Glomerular visceral epithelial cell (primary cell): Measurements from ENCODE around the gene ADGRD1.

Experiments
- DNase-seq: peaks from one replicate; pipeline ENCODE4 v3.0.0-alpha.2; 2016; ENCODE audit errors: extremely low spot score

The ADGRD1 gene

GRCh38 chr12:131159660-131160059, 206.0 kb downstream of the ADGRD1 start:
- DNase-seq, result no peak

- no peak for DNase-seq
These were observed 208.4 kb downstream of the ADGRD1 start for GRCh38 chr12:131162113-131162512.

DNA sequence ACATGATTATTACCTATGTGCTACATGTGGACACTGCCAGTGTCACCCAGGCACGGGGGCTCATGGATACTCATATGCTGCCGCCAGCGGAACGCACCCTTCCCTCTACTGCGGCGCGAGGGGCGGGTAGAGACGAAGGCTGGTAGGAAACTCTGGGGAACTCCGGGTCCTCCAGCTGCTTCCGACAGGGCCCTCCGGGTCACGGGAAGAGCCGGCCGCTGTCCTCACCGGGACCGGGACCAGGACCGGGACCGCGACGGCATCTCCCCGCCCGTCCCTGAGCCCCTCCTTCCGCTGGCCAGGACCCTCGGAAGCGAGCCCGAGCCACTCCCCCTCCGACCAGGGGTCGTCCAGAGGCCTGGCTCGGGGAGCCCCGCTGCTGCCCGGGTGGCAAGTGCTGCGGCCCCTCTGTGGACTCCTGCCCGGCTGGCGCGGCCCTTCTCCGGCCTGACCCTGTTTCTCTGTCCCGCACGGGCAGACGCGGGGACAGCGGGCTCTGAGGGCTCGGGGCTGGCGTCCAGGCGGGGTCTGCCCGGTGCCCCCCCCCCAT, 209.6 kb downstream of the ADGRD1 start:
- no peak for DNase-seq

DNA sequence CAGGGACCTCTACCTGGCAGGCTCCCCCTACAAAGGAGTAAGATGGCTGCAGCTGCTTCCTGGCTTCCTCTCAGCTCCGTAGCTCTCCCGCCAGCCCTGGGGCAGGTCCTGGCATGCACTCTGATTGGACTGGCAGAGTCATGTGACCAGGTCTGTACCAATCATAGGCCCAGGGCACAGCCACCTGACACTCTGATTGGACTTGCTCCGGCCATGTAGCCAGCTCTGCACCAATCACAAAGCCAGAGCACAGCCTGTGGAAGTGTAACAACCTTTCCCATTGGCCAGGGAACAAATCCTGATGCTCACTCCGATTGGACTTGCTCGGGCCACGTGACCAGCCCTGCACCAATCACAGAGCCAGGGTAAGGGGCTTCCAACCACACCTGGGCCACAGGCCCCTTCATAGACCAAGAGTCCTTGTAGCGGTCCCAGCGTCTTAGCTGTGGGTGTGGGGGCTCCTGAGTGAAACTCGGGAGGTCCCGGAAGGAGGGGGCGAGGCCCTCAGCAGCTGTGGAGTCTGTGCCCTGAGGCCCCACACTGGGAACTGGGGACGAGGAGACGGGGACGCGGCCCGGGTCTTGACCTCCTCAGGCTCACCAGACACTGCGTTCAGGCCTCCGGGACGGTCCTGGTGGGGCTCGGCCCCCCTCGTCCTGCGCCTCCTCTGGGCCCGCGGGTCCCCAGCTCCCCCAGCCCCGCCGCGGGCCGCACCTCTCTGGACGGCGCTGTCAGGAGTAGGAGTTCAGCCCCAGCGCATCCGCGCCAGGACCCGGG, 210.6 kb downstream of the ADGRD1 start:
- no peak for DNase-seq

DNA sequence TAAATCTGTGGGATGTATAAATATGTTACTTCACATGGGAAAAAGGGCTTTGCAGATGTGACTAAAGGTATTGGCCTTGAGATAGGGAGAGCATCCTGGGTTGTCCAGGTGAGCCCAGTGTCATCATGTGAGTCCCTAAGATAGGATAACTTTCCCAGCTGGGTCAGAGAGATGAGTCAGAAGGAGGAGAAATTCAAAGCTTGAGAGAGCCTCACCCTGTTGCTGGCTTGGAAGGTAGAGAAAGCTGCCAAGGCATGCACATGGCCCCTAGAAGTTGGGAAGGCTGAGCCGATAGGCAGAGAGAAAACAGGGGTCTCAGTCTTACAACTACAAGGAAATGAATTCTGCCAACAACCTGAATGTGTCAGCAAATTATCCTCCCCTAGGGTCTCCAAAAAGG, 213.0 kb downstream of the ADGRD1 start:
- no peak for DNase-seq

GRCh38 chr12:131167334-131167733, 213.6 kb downstream of the ADGRD1 start:
- no peak for DNase-seq

DNA sequence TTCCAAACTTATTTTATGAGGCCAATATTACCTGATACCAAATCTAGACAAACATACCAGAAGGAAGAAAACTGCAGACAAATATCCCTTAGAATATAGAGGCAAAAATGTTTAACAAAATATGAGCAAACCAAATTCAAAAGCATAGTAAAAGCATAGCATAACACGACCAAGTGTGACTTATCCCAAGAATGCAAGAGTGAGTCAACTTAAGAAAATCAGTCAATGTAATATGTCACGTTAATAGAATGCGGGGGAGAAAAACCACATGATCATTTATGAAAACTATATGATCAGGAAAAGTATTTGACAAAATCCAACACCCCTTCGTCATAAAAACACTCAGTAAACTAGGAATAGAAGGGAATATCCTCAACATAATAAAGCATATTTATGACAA, 217.3 kb downstream of the ADGRD1 start:
- no peak for DNase-seq

- no peak for DNase-seq
These were observed 221.2 kb downstream of the ADGRD1 start for GRCh38 chr12:131174901-131175300.

DNA sequence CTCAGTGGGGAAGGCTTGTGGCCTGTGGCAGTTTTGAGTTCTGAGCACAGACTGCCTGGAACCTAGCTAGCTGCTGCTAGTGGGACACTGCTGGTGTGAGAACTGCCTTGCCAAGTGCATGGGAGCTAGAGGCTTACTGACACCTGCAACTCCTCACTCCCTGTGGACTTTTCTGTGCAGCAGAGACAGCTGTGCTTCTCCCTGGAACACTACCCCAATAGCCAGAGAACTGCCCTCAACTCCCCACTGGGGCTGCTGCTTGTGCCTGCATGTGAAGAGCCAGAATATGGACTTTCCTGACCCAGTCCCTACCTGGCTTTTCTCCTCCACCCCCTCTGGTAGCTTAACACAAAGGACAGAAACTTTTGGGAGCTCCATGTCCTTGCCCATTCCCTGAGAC, 222.6 kb downstream of the ADGRD1 start:
- no peak for DNase-seq

DNA sequence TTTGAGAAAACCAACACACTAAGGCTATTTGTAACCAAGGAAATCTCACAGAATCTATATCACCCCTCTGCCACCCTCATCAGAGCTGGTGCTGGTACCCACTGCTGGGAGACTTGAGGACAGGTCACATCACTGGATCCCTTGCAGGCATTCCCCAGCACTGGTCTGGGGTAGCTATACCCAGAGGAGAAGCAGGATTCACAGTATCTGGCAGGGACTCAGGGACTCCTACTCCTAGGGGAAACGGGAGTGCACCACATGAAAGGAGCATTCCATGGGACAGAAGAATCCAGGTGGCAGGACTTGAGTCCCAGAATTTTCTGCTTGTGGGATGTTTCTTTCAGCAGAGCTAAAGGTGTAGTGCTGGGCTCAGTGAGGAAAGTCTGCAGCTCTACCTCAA, 223.2 kb downstream of the ADGRD1 start:
- DNase-seq, result no peak

DNA sequence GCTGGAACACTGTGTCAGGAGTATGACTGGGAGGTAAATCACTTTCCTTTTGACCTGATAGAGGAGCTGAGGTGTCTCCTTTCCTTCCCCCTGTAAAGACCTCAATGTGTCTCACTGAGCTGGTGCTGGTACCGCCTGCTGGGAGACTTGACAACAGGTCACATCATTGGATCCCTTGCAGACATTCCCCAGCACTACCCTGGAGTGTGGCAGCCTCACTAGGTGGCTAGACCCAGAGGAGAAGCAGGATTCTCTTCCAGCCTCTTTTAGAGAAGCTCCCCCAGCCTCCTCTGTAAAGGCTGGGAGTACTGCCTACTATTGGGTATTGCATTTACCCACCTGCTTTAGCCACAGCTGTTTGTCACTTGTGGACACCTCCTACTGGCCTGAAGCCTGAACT, 223.9 kb downstream of the ADGRD1 start:
- no peak for DNase-seq

- no peak for DNase-seq
These were observed 233.9 kb downstream of the ADGRD1 start for GRCh38 chr12:131187602-131188001.

DNA sequence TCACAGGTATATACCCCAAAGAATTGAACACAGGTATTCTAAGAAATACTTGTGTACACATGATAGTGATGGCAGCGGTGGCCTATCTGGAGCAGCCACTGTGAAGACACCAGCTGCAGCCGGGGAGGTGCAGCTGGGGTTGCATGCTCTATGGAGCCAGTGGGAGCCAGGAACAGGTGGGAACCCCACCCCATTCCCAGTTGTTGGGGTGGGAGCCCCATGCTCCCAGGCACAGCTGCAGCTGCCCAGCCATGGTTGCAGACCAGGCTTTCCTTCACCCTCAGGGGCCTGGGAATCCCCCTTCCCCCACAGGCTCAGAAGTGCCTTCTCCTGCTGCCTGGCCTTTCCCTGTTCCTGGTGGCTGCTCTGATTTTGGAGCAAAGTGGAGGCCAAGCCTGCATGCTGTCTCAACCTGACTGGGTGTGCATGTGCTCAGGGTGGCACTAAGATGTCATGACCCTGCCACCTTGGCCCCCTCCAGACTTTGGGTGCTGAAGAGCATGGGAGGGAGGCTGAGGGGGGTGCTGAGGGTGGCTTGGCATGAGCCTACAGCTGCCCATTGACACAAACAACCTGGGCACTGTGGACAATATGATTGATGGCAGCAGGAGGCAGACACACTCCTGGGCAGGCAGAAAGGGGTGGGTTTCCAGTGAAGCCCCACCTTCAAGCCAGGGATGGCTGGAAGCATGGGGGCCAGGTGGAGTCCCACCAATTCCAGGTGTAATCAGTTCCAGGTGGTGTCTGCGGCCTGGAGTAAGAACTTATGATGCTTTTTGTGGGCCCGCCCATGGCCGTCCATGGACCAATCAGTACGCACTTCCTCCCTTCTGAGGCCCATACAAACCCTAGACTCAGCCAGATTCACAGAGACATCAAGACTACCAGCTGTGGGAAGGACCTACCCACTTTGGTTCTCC, 234.7 kb downstream of the ADGRD1 start:
- no peak for DNase-seq

DNA sequence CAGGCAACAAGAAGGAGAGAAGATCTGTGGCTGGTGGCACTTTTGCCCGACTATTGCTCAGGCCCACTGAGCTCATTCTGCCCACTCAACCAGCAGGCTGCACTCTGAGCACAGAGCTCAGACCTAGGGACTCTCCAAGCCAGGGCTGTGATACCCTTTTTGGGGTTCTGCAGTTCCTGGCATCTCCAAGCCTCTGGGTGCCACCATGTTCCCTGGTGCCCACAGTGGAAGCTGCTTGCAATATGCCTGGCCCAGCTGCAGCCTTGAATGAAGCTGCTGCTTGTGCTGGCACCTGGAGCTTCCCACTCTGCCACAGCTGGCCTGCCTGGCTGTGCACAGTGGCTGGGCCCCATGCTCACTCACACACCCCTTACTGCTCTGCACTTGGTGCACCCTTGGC, 236.1 kb downstream of the ADGRD1 start:
- DNase-seq, result no peak

- no peak for DNase-seq
These were observed 237.3 kb downstream of the ADGRD1 start for GRCh38 chr12:131190965-131191364.
